ENCODE measurements around the gene DTNB.

DTNB gene

GRCh38 chr2:25497229-25497917 lies 176.0 kb downstream of the DTNB start:
- Histone ChIP-seq H3K4me1 (ENCODE audit: control insufficient read depth, insufficient read depth, low read length) (no peaks in the 10 kb centered on the region), H3K27me3 (ENCODE audit: control insufficient read depth, insufficient read depth, low read length) (no peaks in the 10 kb centered on the region), H3K4me3 (ENCODE audit: low read length) (no peak overlapping the region), H3K9ac (ENCODE audit: low read length) (no peak overlapping the region), H3K27ac (ENCODE audit: low read depth, low read length) (no peak overlapping the region), H3K36me3 (ENCODE audit: control insufficient read depth, insufficient read depth, low read length) (no peaks in the 10 kb centered on the region)

- Histone ChIP-seq H3K9ac (ENCODE audit: low read length) (no peak overlapping the region), H3K4me1 (ENCODE audit: control insufficient read depth, insufficient read depth, low read length) (no peaks in the 10 kb centered on the region), H3K27ac (ENCODE audit: low read depth, low read length) (no peak overlapping the region), H3K36me3 (ENCODE audit: control insufficient read depth, insufficient read depth, low read length) (no peaks in the 10 kb centered on the region), H3K4me3 (ENCODE audit: low read length) (no peak overlapping the region), H3K27me3 (ENCODE audit: control insufficient read depth, insufficient read depth, low read length) (no peaks in the 10 kb centered on the region)
Measured at GRCh38 chr2:25494616-25495015, 178.8 kb downstream of the DTNB start.

GRCh38 chr2:25493207-25493606 lies 180.2 kb downstream of the DTNB start:
- H3K4me3 ChIP-seq (ENCODE audit: low read length) = no peak overlapping the region
- no peak overlapping the region for H3K27ac ChIP-seq (ENCODE audit: low read depth, low read length)
- no peaks in the 10 kb centered on the region for H3K27me3 ChIP-seq (ENCODE audit: control insufficient read depth, insufficient read depth, low read length)
- no peaks in the 10 kb centered on the region for H3K36me3 ChIP-seq (ENCODE audit: control insufficient read depth, insufficient read depth, low read length)
- H3K9ac ChIP-seq (ENCODE audit: low read length) = no peak overlapping the region
- H3K4me1 ChIP-seq (ENCODE audit: control insufficient read depth, insufficient read depth, low read length) = no peaks in the 10 kb centered on the region

GRCh38 chr2:25492726-25493125 lies 180.7 kb downstream of the DTNB start:
- Histone ChIP-seq H3K4me3 (ENCODE audit: low read length) (no peak overlapping the region), H3K27ac (ENCODE audit: low read depth, low read length) (no peak overlapping the region), H3K9ac (ENCODE audit: low read length) (no peak overlapping the region), H3K27me3 (ENCODE audit: control insufficient read depth, insufficient read depth, low read length) (no peaks in the 10 kb centered on the region), H3K4me1 (ENCODE audit: control insufficient read depth, insufficient read depth, low read length) (no peaks in the 10 kb centered on the region), H3K36me3 (ENCODE audit: control insufficient read depth, insufficient read depth, low read length) (no peaks in the 10 kb centered on the region)

GRCh38 chr2:25491966-25492532 lies 181.3 kb downstream of the DTNB start:
- no peak overlapping the region for H3K4me3 ChIP-seq (ENCODE audit: low read length)
- no peaks in the 10 kb centered on the region for H3K36me3 ChIP-seq (ENCODE audit: control insufficient read depth, insufficient read depth, low read length)
- H3K27me3 ChIP-seq (ENCODE audit: control insufficient read depth, insufficient read depth, low read length) = no peaks in the 10 kb centered on the region
- no peak overlapping the region for H3K9ac ChIP-seq (ENCODE audit: low read length)
- no peaks in the 10 kb centered on the region for H3K4me1 ChIP-seq (ENCODE audit: control insufficient read depth, insufficient read depth, low read length)
- H3K27ac ChIP-seq (ENCODE audit: low read depth, low read length) = no peak overlapping the region

- Histone ChIP-seq H3K4me1 (ENCODE audit: control insufficient read depth, insufficient read depth, low read length) (no peaks in the 10 kb centered on the region), H3K4me3 (ENCODE audit: low read length) (no peak overlapping the region), H3K27me3 (ENCODE audit: control insufficient read depth, insufficient read depth, low read length) (no peaks in the 10 kb centered on the region), H3K36me3 (ENCODE audit: control insufficient read depth, insufficient read depth, low read length) (no peaks in the 10 kb centered on the region), H3K9ac (ENCODE audit: low read length) (no peak overlapping the region), H3K27ac (ENCODE audit: low read depth, low read length) (no peak overlapping the region)
Measured at GRCh38 chr2:25491003-25491696, 182.2 kb downstream of the DTNB start.

GRCh38 chr2:25490217-25490616 lies 183.2 kb downstream of the DTNB start:
- Histone ChIP-seq H3K9ac (ENCODE audit: low read length) (no peak overlapping the region), H3K27me3 (ENCODE audit: control insufficient read depth, insufficient read depth, low read length) (no peaks in the 10 kb centered on the region), H3K4me1 (ENCODE audit: control insufficient read depth, insufficient read depth, low read length) (no peaks in the 10 kb centered on the region), H3K27ac (ENCODE audit: low read depth, low read length) (no peak overlapping the region), H3K4me3 (ENCODE audit: low read length) (no peak overlapping the region), H3K36me3 (ENCODE audit: control insufficient read depth, insufficient read depth, low read length) (no peaks in the 10 kb centered on the region)

- H3K27ac ChIP-seq (ENCODE audit: low read depth, low read length) = no peak overlapping the region
- H3K36me3 ChIP-seq (ENCODE audit: control insufficient read depth, insufficient read depth, low read length) = no peaks in the 10 kb centered on the region
- H3K9ac ChIP-seq (ENCODE audit: low read length) = no peak overlapping the region
- no peaks in the 10 kb centered on the region for H3K27me3 ChIP-seq (ENCODE audit: control insufficient read depth, insufficient read depth, low read length)
- no peaks in the 10 kb centered on the region for H3K4me1 ChIP-seq (ENCODE audit: control insufficient read depth, insufficient read depth, low read length)
- H3K4me3 ChIP-seq (ENCODE audit: low read length) = no peak overlapping the region
Measured at GRCh38 chr2:25489631-25490030, 183.7 kb downstream of the DTNB start.

- no peak overlapping the region for H3K9ac ChIP-seq (ENCODE audit: low read length)
- H3K4me3 ChIP-seq (ENCODE audit: low read length) = no peak overlapping the region
- no peak overlapping the region for H3K27ac ChIP-seq (ENCODE audit: low read depth, low read length)
- no peaks in the 10 kb centered on the region for H3K36me3 ChIP-seq (ENCODE audit: control insufficient read depth, insufficient read depth, low read length)
- H3K4me1 ChIP-seq (ENCODE audit: control insufficient read depth, insufficient read depth, low read length) = no peaks in the 10 kb centered on the region
- H3K27me3 ChIP-seq (ENCODE audit: control insufficient read depth, insufficient read depth, low read length) = no peaks in the 10 kb centered on the region
Measured at GRCh38 chr2:25483607-25484266, 189.6 kb downstream of the DTNB start.

- Histone ChIP-seq H3K36me3 (ENCODE audit: control insufficient read depth, insufficient read depth, low read length) (peaks cover 4% of the 10 kb centered on the region), H3K4me3 (ENCODE audit: low read length) (no peak overlapping the region), H3K27ac (ENCODE audit: low read depth, low read length) (no peak overlapping the region), H3K4me1 (ENCODE audit: control insufficient read depth, insufficient read depth, low read length) (no peaks in the 10 kb centered on the region), H3K9ac (ENCODE audit: low read length) (no peak overlapping the region), H3K27me3 (ENCODE audit: control insufficient read depth, insufficient read depth, low read length) (no peaks in the 10 kb centered on the region)
Measured at GRCh38 chr2:25482341-25482740, 191.0 kb downstream of the DTNB start.

- H3K36me3 ChIP-seq (ENCODE audit: control insufficient read depth, insufficient read depth, low read length) = peaks cover 4% of the 10 kb centered on the region
- no peak overlapping the region for H3K27ac ChIP-seq (ENCODE audit: low read depth, low read length)
- no peak overlapping the region for H3K9ac ChIP-seq (ENCODE audit: low read length)
- H3K27me3 ChIP-seq (ENCODE audit: control insufficient read depth, insufficient read depth, low read length) = no peaks in the 10 kb centered on the region
- no peak overlapping the region for H3K4me3 ChIP-seq (ENCODE audit: low read length)
- no peaks in the 10 kb centered on the region for H3K4me1 ChIP-seq (ENCODE audit: control insufficient read depth, insufficient read depth, low read length)
Measured at GRCh38 chr2:25481381-25482300, 191.7 kb downstream of the DTNB start.

GRCh38 chr2:25480561-25480960 lies 192.8 kb downstream of the DTNB start:
- Histone ChIP-seq H3K36me3 (ENCODE audit: control insufficient read depth, insufficient read depth, low read length) (peaks cover 4% of the 10 kb centered on the region), H3K9ac (ENCODE audit: low read length) (no peak overlapping the region), H3K4me1 (ENCODE audit: control insufficient read depth, insufficient read depth, low read length) (no peaks in the 10 kb centered on the region), H3K4me3 (ENCODE audit: low read length) (no peak overlapping the region), H3K27ac (ENCODE audit: low read depth, low read length) (no peak overlapping the region), H3K27me3 (ENCODE audit: control insufficient read depth, insufficient read depth, low read length) (no peaks in the 10 kb centered on the region)

Data from rectal smooth muscle tissue (tissue), 1 donor.